Tibial nerve (tissue), 4 donors: ENCODE data around the gene GPRC5D.

Source experiments
- CTCF ChIP-seq, 5 experiments: fragments of 200-600 bp in 3 of 5; fragments of 450-650 bp in 2 of 5; sonication (generic) in 3 of 5; IDR thresholded peaks; one replicate each; pipeline ENCODE4 v1.5.1; 2016 to 2019; ENCODE audit warnings: antibody characterized with exemption in 5 of 5, mild to moderate bottlenecking in 3 of 5, moderate library complexity in 2 of 5
- EP300 ChIP-seq, 2 donors: sonication (generic); formaldehyde crosslinking; IDR thresholded peaks; one replicate each; pipeline ENCODE4 v1.6.1; 2017; ENCODE audit warnings: antibody characterized with exemption in 2 of 2, mild to moderate bottlenecking in 1 of 2
- POLR2A ChIP-seq, 2 donors: fragments of 450-650 bp; IDR thresholded peaks; one replicate each; pipeline ENCODE4 v1.6.1; 2017; ENCODE audit warnings: antibody characterized with exemption in 2 of 2, mild to moderate bottlenecking in 2 of 2, moderate library complexity in 2 of 2

DNA sequence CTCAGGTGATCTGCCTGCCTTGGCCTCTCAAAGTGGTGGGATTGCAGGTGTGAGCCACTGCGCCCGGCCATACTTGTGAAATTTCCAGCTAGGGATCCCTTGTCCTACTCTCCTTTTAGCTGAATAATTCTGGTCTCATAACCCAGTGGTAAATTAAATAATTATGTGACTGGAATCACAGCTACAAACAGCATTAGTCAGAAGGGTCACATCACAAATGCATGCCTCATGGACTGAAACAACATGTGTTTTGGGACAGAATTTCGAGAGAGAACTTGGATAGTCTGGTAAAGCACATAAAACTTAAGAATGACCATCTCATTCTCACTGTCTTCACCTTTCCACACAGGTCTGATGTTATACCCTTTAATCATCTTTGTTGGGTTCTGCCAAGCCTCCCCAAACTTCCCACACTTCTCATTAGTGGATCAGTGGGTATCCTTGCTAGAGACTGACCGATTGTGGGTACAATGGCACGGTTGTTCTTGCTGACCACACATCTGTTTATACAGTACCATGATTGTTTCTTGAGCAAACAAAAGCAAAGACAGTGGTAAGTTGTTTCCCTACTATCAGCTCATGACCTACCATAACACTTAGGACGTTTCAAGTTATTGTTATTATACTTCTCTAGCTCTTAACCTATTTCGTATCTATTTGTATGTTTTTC lies 5.1 kb downstream of the GPRC5D start:
- TF ChIP-seq EP300 (IDR thresholded peaks at IDR 0.05) (no peak), CTCF (IDR thresholded peaks at IDR 0.05) (no peak), POLR2A (IDR thresholded peaks at IDR 0.05) (no peak)
